IPS-NIHi11 (cell line): Measurements from ENCODE around the gene ZNRF3.

Experiments
- DNase-seq: peaks from one replicate; pipeline ENCODE4 v3.0.0; 2012; ENCODE audit warnings: mixed read lengths, low spot score

ZNRF3 gene

DNA sequence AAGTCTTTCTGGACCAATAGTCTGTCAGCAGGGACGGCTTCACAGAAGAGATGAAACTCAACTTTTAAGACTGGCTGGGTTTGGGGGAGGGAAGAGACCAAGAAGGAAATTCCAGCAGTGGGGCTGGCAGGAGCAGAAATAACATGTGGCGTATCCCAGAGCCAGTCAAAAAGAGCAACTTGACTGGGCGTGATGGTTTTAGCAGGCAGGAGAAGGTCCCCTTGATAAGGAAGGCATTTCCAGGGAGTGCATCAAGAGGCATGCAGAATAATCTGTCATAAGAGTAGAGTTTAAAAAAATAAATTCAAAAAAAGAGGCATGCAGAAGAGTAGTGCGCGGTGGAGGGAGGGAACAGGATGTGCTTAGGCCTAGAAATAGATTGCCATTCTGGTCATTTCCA, 125.8 kb downstream of the ZNRF3 start:
- no peak for DNase-seq

DNA sequence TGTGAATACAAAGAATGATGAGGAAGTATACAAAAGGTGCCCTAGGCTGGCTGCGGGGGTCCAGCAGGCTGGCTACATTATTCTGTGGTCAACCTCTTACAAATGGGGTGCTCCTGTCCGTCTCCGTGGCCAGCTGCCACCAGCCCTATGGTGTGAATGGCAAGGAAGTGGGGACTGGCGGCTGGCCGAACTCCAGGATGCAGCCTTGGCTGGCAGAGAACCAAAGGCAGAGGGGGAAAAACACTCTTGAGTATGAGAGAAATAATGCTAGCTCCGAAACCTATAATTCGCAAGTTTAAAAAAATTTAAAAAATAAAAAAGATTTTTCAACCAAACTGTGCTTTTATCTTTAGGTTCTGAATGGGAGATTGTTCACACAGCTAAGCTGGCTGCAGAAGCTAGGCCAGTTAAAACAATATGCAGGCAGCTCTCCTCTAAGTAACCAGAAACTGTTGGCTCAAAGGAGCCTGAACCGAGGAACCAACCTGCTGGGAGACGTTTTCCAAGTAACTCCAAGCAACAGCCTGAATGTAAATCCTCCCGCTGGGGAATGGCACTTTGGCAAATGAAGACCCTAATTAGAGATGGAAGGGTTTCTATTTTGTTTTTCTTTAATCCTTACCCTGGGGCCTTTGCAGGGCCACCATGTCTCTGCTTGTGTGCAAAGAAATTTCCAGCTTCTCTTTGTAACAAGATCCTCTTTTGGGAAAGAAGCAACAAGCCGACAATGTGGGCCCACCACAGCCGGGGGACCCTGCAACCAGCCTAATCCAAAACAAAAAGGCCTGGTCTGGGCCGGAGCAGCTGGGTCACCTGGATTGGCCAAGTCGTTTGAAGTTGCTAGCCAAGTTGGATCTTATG, 128.1 kb downstream of the ZNRF3 start:
- peak; percentile 32 for DNase-seq

DNA sequence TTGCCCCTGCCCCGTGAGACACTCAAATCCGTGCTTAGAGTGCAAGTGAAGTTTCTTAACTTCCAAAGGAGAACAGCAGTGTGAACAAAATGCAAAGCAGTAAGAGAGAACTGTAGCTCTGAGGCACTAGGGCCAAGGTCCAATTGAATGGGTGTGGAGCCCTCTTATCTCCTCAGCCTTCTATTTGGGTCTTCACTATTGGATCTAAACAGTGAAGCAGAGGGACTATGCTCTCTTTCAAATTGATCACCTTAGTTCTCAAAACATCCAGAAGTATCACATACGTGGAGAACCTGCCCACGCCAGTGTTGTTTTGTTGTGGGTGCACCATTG, 128.7 kb downstream of the ZNRF3 start:
- no peak for DNase-seq

DNA sequence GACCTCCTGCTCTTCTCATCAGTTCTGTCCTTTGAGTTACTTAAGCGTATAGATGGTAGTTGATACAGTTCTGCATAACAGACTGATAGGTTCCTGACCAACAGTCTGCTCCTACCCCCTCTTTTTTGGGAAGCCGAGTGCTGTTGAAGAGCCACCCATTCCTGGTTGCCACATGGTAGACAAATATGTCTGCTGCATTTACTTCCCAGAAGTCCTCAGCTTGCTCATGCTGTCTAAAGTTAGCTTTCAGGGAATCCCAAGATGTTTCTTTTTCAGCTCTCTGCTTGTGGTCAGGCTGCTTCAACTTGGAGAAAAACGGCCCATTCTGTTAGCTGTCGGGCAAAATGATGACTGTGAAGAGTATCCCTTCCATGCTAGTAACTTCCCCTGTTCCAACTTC, 129.6 kb downstream of the ZNRF3 start:
- DNase-seq = no peak

DNA sequence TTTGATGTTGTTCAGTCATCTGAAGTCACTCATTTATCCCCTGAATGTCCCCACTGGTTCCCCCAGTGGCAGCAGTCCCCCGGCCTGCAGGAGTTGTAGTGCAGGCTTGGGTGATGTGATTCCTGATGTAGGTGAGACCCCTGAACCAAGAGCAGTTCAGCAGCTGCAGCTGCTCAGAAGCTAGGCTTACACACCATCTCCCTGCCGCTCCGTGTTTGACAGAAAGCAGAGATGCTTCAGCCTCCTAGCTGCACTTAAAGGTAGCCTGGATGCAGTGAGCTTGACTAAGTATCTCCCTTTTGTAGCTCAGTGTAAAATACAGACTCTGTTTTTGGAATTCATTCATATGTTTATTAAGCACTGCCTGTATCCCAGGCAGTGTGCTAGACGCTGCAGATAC, 130.9 kb downstream of the ZNRF3 start:
- DNase-seq = no peak

DNA sequence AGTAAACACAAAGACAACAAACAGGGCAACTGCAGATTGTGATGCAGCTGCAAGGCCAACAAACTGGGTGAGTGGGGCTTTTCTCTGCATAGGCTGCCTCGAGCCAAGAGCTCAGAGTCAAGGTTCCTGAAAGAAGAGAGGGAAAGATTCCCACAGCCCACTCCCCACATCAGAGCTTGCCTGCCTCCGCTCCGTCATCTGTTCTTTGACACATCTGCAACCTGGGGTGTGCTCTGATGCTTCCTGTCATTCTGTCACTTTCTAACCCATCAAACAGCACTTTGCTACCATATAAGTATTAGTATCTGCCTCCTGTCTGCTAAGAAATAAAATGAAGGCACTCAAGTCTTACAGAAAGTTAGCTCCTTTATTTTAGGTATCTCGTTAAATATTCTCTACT, 131.4 kb downstream of the ZNRF3 start:
- no peak for DNase-seq

DNA sequence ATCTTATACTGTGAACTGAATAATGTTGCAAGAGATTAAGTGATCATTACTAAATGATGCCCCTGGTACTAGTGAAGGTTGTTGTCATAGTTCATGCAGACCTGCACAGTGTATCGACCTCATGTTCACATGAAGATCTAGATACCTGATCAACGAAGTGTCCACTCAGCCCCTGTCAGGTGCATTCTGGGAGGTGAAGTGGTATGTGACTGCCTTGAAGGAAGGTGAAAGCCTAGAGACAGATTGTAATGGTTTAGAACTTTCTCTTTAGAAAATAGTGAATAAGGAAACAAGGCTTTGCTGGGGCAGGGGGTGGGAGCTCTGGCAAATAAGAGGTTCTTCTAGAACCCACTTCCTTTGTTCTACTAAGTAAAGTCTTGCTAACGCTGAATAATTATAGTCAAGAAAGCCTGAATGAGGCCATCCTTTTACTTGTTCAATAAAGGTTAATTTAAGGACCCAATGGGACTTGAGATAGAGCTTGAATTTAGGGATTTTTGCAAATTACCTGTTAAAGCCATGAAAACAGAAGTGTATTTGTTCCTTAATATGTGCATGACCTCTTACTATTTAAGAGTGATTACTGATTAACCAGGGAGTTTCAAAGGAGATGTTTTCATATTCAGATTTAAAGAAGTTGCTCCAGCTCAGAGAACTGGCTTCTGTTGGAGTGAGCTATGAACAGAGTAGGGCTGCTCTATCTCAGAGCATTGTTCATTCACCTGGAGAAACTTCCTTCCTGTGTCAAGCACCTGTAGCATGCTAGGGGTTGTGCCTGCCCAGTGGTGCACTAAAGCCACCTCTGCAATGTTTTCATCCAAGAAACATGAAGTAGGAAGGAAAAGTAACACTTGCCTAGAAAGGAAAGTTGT, 132.9 kb downstream of the ZNRF3 start:
- DNase-seq = no peak

DNA sequence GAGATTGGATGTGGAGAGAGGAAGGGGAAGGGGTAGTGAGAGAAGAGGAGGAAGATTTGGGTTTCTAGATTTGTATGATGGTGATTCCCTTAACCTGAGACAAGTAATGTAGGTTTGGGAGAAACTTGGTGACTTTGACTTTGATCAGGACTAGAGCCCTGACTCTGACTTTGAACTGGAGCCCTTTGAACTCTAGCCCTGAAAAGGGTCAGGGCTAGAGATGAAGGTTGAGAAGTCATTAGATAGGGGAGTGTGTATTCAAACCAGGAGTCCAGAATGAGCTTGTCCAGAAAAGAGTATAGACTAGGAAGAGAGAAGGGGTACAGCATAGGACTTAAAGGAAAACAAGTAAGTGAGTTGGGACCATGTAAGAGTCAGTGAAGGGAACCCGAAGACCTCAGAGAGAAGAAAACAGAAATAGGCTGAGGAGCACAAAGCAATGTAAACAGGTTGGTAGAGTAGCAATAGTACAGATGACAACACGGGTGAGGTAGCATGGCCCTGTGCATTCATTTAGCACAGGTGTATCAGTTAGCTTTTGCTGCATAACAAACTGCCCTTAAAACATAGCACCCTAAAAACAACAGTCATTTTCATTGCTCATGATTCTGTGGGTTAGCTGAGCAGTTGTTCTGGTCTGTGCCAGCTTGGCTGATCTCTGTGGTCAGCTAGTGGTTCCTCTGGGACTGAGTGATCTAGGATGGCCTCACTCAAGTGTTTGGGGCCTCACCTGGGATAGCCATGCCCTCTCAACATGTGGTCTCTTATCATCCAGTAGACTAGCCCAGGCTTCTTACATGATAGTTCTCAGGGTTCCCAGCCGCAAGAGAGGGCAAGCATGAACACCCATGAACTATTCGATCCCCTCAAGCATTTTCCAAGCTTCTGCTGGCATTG, 135.2 kb downstream of the ZNRF3 start:
- no peak for DNase-seq

DNA sequence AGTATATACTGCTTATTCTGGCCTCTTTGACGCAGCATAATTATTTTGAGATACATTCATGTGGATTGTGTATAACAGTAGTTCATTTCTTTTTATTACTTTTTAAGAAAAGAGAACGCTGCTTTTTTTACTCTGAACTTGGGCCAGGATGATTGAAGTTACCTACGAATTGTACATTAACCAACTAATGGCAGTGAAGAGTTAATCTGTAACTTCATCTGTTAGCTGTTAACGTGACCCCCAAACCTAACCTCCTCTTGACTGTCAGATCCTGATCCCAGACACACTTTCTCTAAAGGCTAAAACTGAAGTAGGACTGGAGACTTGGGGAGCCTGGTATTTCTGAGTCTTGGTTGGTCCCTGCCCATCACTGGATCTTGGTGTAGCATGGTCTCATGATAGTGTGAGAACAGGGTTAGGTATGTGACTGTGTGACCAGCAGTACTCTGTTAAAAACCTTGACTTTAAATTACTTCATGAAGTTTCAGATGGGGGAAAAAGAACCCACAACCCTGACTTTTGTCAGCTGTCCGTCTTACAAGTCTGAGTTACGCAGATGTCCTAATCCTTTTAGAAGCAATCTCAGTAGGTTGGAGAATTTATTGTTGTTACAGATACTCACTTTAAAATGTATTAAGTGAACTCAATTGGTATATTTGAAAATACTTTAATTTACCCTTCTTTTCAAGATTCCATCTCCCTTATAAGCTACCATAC, 138.9 kb downstream of the ZNRF3 start:
- DNase-seq = no peak

DNA sequence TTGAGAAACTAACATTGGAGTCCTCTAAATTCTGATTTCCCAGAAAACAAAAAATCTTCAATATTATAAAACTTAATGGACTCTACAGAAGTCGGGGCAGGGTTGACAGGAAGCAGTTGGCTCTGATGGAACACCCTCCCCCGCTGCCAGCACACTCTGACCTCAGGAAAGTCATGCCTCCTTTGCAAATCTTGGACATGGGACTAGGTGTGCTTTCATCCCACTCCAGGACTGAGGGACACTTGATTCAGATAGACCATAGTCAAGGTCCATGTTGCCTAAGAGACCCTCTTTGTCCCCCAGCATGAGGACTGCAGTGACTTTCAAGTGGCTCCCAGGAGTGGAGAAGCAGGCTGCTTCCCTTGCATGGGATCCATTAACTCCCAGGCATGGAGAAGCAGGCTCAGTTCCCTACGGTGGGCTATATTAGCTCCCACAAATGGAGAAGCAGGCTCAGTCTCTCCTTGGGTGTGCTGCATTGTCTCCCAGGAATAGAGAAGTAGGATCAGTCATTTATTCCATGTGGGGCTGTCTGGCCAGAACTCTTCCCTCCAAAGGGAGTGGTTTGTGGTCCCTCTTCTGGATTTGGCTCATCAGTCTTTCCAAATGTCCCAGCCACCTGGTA, 139.9 kb downstream of the ZNRF3 start:
- DNase-seq = no peak

DNA sequence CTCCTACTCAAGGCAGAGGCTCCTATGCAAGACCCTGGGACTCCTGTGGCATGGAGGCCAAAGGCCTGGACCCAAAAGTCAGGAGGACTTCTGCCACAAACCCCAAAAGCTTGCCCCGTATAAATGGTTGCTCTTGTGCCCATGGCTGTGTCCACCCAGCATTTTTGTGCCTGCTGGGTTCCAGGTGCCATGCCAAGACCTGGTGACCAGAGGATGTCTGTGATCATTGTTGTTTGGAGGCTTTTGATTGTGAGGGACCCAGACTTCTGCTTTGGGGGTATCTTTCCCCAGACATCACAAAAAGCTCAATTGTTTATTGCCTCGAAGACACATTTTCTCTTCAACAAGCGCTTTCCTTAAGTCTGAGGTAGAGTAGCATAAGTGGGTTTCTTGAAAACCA, 143.2 kb downstream of the ZNRF3 start:
- no peak for DNase-seq

DNA sequence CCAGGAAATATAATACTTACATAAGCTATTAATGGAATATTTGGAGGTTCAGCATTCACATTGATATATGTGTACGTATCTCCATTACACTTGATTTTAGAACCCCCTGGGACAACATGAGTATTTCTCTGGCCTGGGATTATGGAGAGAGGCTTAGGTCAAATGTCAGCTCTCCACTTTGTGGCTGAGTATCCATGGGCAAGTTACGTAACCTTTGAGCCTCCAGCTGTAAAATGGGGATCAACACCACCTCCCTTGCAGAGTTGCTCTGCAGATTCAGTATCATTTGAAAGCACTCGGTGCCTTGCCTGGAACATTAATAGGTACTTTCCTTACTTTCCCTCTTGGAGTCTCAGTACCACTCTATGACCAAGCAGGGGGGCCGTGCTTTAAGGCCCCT, 145.1 kb downstream of the ZNRF3 start:
- no peak for DNase-seq

DNA sequence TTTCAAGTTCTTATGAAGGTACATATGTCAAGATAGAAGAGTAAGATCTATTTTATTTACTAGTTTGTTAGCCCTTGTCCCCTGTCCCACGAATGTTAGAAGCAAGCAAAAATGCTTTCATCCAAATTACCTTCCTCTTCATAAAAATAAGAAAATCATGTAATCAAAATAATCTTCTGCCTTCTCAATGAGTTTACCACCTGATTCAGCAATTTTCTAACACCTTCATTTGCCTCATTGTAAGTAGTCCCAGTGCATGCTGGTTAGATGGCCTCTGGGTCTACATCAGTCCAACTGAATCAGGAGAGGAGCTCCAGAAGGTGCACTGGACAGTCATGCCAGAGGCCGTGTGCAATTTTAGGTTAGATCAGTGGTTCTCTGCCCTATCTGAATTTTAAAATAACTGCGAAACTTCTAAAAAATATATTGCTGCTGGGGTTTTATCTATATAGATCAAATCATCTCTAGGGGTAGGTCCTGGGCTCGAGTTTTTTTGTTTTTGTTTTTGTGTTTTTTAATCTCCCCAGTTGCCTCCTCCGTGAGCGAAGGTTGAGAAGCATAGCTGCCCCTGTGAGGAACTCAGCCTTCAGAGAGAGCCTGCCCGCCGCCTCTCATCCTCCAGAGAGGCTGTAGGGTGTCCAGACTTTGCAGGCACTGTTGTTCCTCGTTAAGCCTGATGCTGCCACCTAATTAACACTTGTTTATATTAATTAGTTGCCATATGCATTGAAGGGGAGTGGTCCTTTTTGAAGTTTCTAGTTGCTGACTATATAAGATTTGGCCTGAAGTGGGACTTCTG, 146.0 kb downstream of the ZNRF3 start:
- no peak for DNase-seq

DNA sequence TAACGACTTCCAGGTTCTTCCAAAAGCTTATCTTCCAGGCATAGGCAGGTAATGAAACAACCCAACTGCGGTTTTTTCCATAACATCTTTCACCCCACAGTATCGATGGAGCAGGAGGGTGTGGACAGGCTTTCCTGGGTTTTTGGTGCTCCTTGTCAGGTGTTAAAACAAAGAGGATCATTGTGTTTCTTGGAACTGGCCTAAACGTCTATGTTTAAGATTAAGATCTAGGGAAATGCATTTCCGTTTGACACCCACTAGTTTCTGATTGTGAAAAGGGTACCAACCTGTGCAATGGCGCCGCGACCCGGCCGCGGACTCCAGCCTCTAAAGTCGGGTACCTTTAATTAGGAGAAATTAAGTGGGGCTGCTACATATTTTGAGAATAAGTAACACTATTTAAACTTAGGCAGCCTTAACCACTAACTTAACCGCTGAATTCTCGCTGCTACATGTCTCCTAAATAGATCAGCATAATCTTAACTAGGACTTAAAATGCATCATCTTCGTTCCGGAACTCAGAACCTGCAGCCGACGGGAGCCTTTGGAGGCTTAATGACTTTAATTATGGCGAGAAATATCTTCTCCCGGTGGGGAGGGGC, 146.7 kb downstream of the ZNRF3 start:
- DNase-seq = peak; percentile 12

DNA sequence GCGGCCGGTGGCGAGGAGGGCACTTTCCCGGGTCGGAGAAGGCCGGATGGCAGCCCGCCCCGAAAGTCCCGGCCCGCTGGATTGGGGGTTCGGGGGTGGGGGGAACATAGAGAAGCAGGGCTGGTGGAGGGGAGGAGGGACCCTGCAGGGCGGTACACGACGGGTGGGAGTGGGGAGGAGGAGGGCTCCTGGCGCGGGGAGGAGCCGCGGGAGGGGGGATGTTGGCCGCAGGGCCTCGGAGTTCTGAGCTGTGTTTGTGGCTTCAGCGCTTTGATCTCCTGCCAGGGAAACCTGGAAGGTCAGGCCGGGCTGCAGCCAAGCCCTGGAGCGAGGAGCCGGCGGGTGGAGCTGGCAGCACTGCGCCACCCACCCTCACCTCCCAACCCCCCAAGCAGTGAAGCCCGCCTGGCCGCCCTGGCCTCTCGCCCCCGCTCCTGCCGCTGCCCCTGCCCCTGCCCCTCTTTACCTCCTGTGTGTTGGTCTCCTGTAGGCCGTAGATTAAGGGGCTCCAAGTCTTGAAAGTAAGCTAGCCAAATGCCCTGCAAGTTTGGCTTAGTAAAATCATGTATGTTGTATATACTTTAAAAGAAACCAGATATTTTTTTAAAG, 147.3 kb downstream of the ZNRF3 start:
- peak; percentile 91 for DNase-seq

DNA sequence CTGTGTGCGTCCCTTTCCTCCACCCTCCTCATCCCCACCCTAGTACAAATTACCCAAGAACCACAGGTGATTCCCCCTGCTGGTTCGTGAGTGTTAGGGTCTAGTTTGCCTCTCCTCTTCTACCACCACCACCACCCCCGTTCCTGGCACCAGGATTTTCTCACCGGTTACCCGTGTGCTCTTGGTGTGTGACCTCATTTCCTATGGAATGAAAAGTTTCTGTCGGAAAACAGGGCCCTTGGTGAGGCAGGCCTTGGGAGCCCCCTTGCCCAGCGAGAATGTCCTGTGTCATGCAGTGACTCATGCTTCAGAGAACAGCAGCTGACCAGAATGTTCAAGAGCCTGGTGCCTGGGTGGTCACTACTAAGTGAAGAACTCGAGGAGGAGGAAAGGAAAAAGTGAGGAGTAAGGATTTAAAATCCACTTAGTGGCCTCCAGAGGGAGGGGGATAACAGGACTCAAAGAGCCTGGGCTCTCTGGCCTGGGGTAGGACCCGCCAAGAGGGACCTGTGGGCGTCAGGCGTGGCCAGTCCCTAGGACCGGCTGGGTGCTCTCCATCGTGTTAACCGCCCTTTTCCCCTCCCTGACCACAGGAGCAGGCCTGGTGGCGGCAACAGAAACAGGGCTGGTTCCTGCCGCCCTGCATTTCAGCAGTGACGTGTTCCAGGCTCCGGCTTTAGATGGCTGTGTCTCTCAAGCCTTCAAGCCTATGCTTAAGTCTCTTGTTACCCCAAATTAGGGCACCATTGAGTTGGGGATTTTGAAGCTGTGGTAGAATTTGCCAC, 148.0 kb downstream of the ZNRF3 start:
- DNase-seq = peak; percentile 69

DNA sequence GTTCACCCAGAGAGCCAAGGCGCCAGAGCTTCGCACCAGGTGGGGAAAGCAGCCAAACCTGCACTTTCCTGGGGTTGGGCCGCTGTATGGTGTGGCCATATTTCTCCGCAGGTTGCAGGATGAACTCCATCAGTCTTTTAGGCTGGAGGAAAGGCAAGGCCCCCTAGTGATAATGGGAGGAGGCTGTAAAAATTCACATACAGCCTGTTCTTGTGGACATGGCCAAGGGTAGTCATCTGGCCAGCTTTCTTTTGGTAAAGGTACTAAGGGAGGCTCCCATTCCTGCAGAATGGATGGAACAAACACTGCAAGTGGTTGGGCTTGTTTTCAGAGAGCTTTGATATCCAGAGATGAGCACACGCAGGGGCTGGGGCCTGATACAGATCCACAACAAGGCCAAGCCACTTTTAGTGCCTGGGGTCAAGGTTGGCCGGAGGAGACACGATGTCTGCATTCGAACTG, 148.7 kb downstream of the ZNRF3 start:
- DNase-seq = no peak

DNA sequence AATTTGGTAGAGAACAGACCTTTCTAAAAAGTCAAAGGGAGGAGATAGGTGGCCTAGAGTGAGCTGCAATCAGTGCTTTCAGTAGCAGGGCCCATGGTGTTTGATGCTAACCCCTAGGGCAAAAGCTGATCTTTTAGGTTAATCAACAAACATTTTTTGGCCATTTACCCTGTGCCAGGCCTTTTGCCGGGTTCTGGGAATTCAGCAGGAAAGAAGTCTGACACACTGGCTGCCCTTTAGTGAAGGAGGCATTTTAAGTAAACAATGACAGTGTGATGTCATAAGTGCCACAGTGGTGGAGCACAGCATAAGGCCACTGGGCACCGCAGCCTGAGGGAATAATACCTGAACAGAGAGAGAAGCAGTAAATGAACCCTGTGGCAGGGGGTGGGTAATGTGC, 149.2 kb downstream of the ZNRF3 start:
- DNase-seq = no peak
